ENCODE data around the gene AFAP1.

DNA sequence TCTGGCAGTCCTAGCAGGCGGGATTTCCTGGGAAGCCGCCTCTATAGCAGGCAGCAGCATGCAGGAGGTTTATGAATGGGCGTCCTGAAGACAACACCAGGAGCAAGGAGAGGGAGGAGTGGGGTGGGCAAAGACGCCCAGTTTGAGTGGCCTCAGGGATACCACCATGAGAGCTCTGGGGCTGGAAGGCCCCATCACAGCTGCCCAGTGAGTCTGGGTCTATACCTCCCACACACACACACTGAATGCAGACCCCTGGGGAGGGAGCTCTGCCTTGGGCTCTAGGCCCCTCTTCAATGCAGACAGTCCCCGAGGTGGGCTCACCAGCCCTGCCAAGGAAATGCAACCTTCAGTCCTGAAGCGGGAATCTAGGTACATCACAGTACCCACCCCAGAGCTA, 98.6 kb downstream of the AFAP1 start:
- TF ChIP-seq, protein P1, sequence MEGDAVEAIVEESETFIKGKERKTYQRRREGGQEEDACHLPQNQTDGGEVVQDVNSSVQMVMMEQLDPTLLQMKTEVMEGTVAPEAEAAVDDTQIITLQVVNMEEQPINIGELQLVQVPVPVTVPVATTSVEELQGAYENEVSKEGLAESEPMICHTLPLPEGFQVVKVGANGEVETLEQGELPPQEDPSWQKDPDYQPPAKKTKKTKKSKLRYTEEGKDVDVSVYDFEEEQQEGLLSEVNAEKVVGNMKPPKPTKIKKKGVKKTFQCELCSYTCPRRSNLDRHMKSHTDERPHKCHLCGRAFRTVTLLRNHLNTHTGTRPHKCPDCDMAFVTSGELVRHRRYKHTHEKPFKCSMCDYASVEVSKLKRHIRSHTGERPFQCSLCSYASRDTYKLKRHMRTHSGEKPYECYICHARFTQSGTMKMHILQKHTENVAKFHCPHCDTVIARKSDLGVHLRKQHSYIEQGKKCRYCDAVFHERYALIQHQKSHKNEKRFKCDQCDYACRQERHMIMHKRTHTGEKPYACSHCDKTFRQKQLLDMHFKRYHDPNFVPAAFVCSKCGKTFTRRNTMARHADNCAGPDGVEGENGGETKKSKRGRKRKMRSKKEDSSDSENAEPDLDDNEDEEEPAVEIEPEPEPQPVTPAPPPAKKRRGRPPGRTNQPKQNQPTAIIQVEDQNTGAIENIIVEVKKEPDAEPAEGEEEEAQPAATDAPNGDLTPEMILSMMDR (IDR thresholded peaks at IDR 0.05) = no peak
- no peak for TF ChIP-seq POLR2A (IDR thresholded peaks at IDR 0.05)

Data from Peyer's patch (tissue), 4 donors.